ENCODE measurements around the gene SS18L1.

DNA sequence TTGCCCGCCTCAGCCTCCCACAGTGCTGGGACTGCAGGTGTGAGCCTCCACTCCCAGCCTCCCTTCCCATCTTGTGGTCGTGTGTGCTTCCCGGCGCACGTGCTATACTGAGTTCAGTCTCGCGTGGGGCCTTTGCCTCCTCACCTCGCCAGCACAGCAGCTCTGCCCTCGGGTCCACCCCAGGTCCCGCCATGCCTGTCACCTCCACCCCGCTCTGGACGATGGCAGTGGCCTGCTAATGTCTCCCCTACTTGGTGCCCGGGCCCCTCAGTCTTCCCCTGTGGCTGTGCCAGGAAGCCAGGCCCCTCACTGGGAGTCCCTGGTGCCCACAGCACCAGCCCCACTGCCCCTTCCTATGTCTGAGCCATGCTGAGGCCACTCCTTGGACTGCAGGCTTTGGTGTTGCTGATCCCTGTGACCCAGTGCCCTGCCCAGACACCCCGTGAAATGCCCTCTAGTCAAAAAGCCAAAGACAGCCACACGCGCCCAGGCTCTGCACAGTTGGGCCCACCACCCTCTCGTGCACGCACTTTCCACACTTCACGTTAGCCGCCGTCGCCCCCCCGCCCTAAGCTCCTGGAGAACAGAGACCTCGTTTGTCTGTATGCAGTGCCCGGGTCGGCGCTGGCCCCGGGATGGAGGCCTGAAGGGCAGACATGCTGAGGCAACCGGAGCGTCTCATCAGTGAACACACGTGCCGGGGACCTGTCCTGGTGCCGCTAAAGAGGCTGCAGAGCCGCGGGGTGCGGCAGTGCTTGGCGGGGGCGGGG, 62.2 kb downstream of the SS18L1 start:
- TF ChIP-seq, protein P1, sequence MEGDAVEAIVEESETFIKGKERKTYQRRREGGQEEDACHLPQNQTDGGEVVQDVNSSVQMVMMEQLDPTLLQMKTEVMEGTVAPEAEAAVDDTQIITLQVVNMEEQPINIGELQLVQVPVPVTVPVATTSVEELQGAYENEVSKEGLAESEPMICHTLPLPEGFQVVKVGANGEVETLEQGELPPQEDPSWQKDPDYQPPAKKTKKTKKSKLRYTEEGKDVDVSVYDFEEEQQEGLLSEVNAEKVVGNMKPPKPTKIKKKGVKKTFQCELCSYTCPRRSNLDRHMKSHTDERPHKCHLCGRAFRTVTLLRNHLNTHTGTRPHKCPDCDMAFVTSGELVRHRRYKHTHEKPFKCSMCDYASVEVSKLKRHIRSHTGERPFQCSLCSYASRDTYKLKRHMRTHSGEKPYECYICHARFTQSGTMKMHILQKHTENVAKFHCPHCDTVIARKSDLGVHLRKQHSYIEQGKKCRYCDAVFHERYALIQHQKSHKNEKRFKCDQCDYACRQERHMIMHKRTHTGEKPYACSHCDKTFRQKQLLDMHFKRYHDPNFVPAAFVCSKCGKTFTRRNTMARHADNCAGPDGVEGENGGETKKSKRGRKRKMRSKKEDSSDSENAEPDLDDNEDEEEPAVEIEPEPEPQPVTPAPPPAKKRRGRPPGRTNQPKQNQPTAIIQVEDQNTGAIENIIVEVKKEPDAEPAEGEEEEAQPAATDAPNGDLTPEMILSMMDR (IDR thresholded peaks at IDR 0.05): no peak
- TF ChIP-seq POLR2A (IDR thresholded peaks at IDR 0.05) (no peak), POLR2AphosphoS5 (IDR thresholded peaks at IDR 0.05) (no peak), EP300 (IDR thresholded peaks at IDR 0.05) (no peak)
